ENCODE data around the gene RET.

DNA sequence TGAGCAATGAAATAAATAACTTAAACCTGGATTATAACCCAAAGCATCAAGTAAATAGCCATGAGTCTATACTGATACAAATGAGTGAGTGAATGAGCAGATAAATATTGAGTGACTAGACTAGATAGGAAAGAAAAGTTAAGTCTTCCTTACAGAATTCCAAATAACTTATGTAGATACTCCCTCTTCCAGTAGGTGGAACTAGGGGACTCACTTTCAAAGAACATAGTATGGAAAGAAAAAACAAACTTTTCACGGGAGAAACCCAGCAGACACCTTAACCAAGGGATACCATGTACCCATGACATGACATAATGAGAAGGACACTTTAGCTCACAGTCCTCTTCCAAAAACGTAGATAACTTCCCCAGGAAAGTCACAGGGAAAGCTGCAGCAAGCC is 93.6 kb downstream of the RET start:
- TF ChIP-seq, protein P1, sequence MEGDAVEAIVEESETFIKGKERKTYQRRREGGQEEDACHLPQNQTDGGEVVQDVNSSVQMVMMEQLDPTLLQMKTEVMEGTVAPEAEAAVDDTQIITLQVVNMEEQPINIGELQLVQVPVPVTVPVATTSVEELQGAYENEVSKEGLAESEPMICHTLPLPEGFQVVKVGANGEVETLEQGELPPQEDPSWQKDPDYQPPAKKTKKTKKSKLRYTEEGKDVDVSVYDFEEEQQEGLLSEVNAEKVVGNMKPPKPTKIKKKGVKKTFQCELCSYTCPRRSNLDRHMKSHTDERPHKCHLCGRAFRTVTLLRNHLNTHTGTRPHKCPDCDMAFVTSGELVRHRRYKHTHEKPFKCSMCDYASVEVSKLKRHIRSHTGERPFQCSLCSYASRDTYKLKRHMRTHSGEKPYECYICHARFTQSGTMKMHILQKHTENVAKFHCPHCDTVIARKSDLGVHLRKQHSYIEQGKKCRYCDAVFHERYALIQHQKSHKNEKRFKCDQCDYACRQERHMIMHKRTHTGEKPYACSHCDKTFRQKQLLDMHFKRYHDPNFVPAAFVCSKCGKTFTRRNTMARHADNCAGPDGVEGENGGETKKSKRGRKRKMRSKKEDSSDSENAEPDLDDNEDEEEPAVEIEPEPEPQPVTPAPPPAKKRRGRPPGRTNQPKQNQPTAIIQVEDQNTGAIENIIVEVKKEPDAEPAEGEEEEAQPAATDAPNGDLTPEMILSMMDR (IDR thresholded peaks at IDR 0.05): no peak
- TF ChIP-seq EP300 (IDR thresholded peaks at IDR 0.05) (no peak), POLR2A (IDR thresholded peaks at IDR 0.05) (no peak)

All from ovary (tissue), 3 donors.